K562 (cell line): ENCODE results near the gene PES1. TPM values are rescaled to one million over a fixed set of nuclear protein-coding genes. Genes with fewer than 3 reads are reported as not detected.

Experiments
- ARID2 ChIP-seq: fragments of 450-650 bp; IDR thresholded peaks from 2 replicates; pipeline ENCODE4 v1.6.1; 2017; ENCODE audit warnings: antibody characterized with exemption, mild to moderate bottlenecking
- CSDE1 ChIP-seq, 2 experiments: fragments of 450-650 bp; IDR thresholded peaks; 2 replicates each; pipeline ENCODE4 v1.6.1; 2016; ENCODE audit warnings: mild to moderate bottlenecking in 1 of 2
- DPF2 ChIP-seq: fragments of 450-650 bp; IDR thresholded peaks from 2 replicates; pipeline ENCODE4 v1.6.1; 2016
- ETS2 ChIP-seq: IDR thresholded peaks from 2 replicates; pipeline ENCODE4 v1.6.1; 2016; ENCODE audit warnings: borderline replicate concordance, missing genetic modification characterization, mild to moderate bottlenecking, moderate library complexity, missing compliant biosample characterization; ENCODE audit not compliant: poor library complexity, severe bottlenecking
- GATA2 ChIP-seq: sonication (generic); formaldehyde crosslinking; IDR thresholded peaks from 2 replicates; pipeline ENCODE4 v1.4.0; 2020; ENCODE audit warnings: mild to moderate bottlenecking, missing genetic modification reagents
- HDAC1 ChIP-seq, 2 experiments: fragments of 450-650 bp; IDR thresholded peaks; 2 replicates each; pipeline ENCODE4 v1.6.1; 2016 to 2017; ENCODE audit warnings: inconsistent platforms in 1 of 2, mild to moderate bottlenecking in 1 of 2, moderate library complexity in 1 of 2
- JUND ChIP-seq, 2 experiments: IDR thresholded peaks; 2 replicates in 1 of 2; 3 replicates in 1 of 2; pipeline ENCODE4 v1.6.1; 2011; ENCODE audit warnings: borderline replicate concordance in 2 of 2, low read depth in 2 of 2, low read length in 2 of 2, improper control_type of control experiment in 1 of 2, missing biosample characterization in 1 of 2, missing genetic modification characterization in 1 of 2, missing genetic modification reagents in 1 of 2
- KDM4B ChIP-seq, 2 experiments: fragments of 450-650 bp in 1 of 2; sonication (generic) in 1 of 2; IDR thresholded peaks; 2 replicates each; pipeline ENCODE4 v1.6.1; 2016 to 2017; ENCODE audit warnings: borderline replicate concordance in 2 of 2, antibody characterized with exemption in 1 of 2, low read depth in 1 of 2, mild to moderate bottlenecking in 1 of 2
- PCBP2 ChIP-seq: fragments of 200-400 bp; formaldehyde crosslinking; IDR thresholded peaks from 2 replicates; pipeline ENCODE4 v1.6.1; 2018; ENCODE audit warnings: low read length, low read depth, mild to moderate bottlenecking, moderate library complexity; ENCODE audit not compliant: poor library complexity, severe bottlenecking
- SMAD1 ChIP-seq: fragments of 150-350 bp; IDR thresholded peaks from 2 replicates; pipeline ENCODE4 v1.6.1; 2014; ENCODE audit warnings: low read length, low read depth; ENCODE audit not compliant: partially characterized antibody
- SMARCA5 ChIP-seq: fragments of 450-650 bp; IDR thresholded peaks from 2 replicates; pipeline ENCODE4 v1.6.1; 2016
- ZNF224 ChIP-seq: sonication (generic); formaldehyde crosslinking; IDR thresholded peaks from 2 replicates; pipeline ENCODE4 v1.8.0; 2022; ENCODE audit warnings: mild to moderate bottlenecking, missing genetic modification reagents
- ZNF436 ChIP-seq: fragments of 250-450, 450-650 bp; sonication (Bioruptor Pico); formaldehyde crosslinking; IDR thresholded peaks from 2 replicates; pipeline ENCODE4 v1.7.0; 2020; ENCODE audit warnings: mild to moderate bottlenecking
- ZNF76 ChIP-seq: fragments of 250-450 bp; sonication (Bioruptor Pico); IDR thresholded peaks from 2 replicates; pipeline ENCODE4 v1.4.0; 2020; ENCODE audit warnings: mild to moderate bottlenecking, moderate library complexity, borderline replicate concordance
- polyA plus RNA-seq, 8 experiments: library from polyadenylated mRNA; depleted of rRNA in 4 of 8; stranded (reverse) in 5 of 8; unstranded in 3 of 8; fragments of >200 nt; fragmentation: Nextera tagmentation in 2 of 8; fragmentation: Illumina TruSeq in 1 of 8; extraction: Ambion mirVana in 2 of 8; extraction: Trizol in 1 of 8; gene quantifications; 2 replicates each; pipeline versions ENCODE4 v1.2.1 to v1.2.3, GENCODE V29; 2011 to 2014; ENCODE audit warnings: inconsistent platforms in 1 of 8, missing spikeins in 1 of 8
- total RNA-seq, 7 experiments: library from RNA; depleted of rRNA in 6 of 7; stranded (reverse); fragments of >200 nt in 6 of 7; fragmentation: Illumina TruSeq in 2 of 7; extraction: Trizol in 2 of 7; gene quantifications; 2 replicates each; pipeline versions ENCODE4 v1.2.1 to v1.2.3, GENCODE V29; 2011 to 2021; ENCODE audit warnings: low replicate concordance in 1 of 7
- TF ChIP-seq, protein P1 (sequence below), 2 experiments: fragments of 450-650 bp; formaldehyde crosslinking in 1 of 2; IDR thresholded peaks; 2 replicates each; pipeline versions ENCODE4 v1.4.0 to v1.6.1; 2014 to 2020; ENCODE audit warnings: mild to moderate bottlenecking in 2 of 2, borderline replicate concordance in 1 of 2, low read depth in 1 of 2
- TF ChIP-seq, protein P2 (sequence below), 2 experiments: fragments of 450-650 bp; conservative IDR thresholded peaks; 2 replicates each; pipeline ENCODE4 v1.6.1; 2017; ENCODE audit warnings: mild to moderate bottlenecking in 2 of 2, moderate library complexity in 2 of 2
- TF ChIP-seq, protein P3 (sequence below): fragments of 250-450 bp; sonication (Bioruptor Pico); IDR thresholded peaks from 2 replicates; pipeline ENCODE4 v1.4.0; 2020; ENCODE audit warnings: mild to moderate bottlenecking, moderate library complexity

The PES1 gene
- total and polyA plus RNA-seq, 9 of the 15 experiments (the other 6 are each of a cell fraction or from before 2014, with no cell fraction given): 6.5 to 158 (median 94.3) TPM

DNA sequence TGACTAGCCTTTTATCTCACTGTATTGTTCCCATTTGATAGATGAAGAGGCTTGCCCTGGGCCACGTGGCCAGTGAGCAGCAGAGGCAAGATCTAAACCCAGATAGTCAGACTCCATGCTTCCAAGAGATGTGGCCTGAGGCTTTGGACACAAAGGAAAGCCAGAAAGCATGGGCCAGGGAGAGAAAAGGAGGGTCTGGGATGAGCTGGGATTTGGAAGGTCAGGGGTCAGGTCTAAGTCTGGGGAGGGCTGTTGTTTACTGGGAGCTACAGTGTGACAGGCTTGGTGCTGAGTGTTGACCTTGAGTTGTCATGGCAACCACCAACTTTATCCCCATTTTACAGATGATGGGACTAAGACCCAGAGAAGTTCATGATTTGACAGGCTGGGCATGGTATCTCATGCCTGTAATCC, 46.0 kb upstream of the PES1 start (continued):
- TF ChIP-seq ZNF76 (CRISPR knock-in tag) (no peak), JUND (IDR thresholded peaks at IDR 0.05; ENCODE audit: borderline replicate concordance, low read depth, low read length) (no peak), JUND (tag; IDR thresholded peaks at IDR 0.05; ENCODE audit: borderline replicate concordance, low read depth, low read length) (no peak), ZNF224 (CRISPR knock-in tag) (no peak), KDM4B (IDR thresholded peaks at IDR 0.05; ENCODE audit: borderline replicate concordance in 2 of 2, low read depth in 1 of 2) (no peak), SMARCA5 (no peak), SMAD1 (no peak), CSDE1 (IDR thresholded peaks at IDR 0.05) (0 out of 4 replicates have a peak, but pooled peaks of 1 of the 2 experiments have one; percentile 47), ZNF436 (CRISPR knock-in tag) (no peak), ARID2 (no peak), DPF2 (no peak), PCBP2 (no peak), GATA2 (CRISPR knock-in tag) (peak; percentile 50; the same call in 1 of the 2 replicates), HDAC1 (IDR thresholded peaks at IDR 0.05) (no peak), ETS2 (tag) (no peak)
- TF ChIP-seq, protein P1, sequence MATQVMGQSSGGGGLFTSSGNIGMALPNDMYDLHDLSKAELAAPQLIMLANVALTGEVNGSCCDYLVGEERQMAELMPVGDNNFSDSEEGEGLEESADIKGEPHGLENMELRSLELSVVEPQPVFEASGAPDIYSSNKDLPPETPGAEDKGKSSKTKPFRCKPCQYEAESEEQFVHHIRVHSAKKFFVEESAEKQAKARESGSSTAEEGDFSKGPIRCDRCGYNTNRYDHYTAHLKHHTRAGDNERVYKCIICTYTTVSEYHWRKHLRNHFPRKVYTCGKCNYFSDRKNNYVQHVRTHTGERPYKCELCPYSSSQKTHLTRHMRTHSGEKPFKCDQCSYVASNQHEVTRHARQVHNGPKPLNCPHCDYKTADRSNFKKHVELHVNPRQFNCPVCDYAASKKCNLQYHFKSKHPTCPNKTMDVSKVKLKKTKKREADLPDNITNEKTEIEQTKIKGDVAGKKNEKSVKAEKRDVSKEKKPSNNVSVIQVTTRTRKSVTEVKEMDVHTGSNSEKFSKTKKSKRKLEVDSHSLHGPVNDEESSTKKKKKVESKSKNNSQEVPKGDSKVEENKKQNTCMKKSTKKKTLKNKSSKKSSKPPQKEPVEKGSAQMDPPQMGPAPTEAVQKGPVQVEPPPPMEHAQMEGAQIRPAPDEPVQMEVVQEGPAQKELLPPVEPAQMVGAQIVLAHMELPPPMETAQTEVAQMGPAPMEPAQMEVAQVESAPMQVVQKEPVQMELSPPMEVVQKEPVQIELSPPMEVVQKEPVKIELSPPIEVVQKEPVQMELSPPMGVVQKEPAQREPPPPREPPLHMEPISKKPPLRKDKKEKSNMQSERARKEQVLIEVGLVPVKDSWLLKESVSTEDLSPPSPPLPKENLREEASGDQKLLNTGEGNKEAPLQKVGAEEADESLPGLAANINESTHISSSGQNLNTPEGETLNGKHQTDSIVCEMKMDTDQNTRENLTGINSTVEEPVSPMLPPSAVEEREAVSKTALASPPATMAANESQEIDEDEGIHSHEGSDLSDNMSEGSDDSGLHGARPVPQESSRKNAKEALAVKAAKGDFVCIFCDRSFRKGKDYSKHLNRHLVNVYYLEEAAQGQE (IDR thresholded peaks at IDR 0.05; ENCODE audit: borderline replicate concordance): no peak
- TF ChIP-seq, protein P1 (CRISPR knock-in tag; IDR thresholded peaks at IDR 0.05; ENCODE audit: low read depth): no peak
- TF ChIP-seq, protein P2, sequence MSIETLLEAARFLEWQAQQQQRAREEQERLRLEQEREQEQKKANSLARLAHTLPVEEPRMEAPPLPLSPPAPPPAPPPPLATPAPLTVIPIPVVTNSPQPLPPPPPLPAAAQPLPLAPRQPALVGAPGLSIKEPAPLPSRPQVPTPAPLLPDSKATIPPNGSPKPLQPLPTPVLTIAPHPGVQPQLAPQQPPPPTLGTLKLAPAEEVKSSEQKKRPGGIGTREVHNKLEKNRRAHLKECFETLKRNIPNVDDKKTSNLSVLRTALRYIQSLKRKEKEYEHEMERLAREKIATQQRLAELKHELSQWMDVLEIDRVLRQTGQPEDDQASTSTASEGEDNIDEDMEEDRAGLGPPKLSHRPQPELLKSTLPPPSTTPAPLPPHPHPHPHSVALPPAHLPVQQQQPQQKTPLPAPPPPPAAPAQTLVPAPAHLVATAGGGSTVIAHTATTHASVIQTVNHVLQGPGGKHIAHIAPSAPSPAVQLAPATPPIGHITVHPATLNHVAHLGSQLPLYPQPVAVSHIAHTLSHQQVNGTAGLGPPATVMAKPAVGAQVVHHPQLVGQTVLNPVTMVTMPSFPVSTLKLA (conservative IDR thresholded peaks at IDR 0.05): peak in 1 of 2 experiments; percentile 68; a peak in 1 of 4 replicates
- TF ChIP-seq, protein P3, sequence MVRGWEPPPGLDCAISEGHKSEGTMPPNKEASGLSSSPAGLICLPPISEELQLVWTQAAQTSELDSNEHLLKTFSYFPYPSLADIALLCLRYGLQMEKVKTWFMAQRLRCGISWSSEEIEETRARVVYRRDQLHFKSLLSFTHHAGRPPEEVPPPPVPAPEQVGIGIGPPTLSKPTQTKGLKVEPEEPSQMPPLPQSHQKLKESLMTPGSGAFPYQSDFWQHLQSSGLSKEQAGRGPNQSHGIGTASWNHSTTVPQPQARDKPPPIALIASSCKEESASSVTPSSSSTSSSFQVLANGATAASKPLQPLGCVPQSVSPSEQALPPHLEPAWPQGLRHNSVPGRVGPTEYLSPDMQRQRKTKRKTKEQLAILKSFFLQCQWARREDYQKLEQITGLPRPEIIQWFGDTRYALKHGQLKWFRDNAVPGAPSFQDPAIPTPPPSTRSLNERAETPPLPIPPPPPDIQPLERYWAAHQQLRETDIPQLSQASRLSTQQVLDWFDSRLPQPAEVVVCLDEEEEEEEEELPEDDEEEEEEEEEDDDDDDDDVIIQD (CRISPR knock-in tag): no peak
